Activated naive CD8-positive, alpha-beta T cell treated with anti-CD3 and anti-CD28 coated beads, Interleukin-2, amount 50 U/mL, for 24 hours (primary cell): ENCODE results near the gene RANBP3.
"Not testable (repeated sequence)": the region's sequence is repeated elsewhere in the genome, so short reads cannot be mapped to it uniquely, and the experiment has no call there.

Source experiments
- ATAC-seq: fragments of 150-1000 bp; cut with Tn5 transposase; one replicate; pipeline ENCODE4 v1.10.0; 2021
- DNase-seq: peaks from one replicate; pipeline ENCODE4 v3.0.0; 2021
- H3K27ac Mint-ChIP-seq: one replicate; pipeline ENCODE4 v1.8.0; 2021; ENCODE audit warnings: mild to moderate bottlenecking, mixed read lengths
- H3K27me3 Mint-ChIP-seq: one replicate; pipeline ENCODE4 v1.8.0; 2021; ENCODE audit warnings: mixed read lengths
- H3K36me3 Mint-ChIP-seq: one replicate; pipeline ENCODE4 v1.8.0; 2021; ENCODE audit warnings: low read depth, mixed read lengths
- H3K4me1 Mint-ChIP-seq: one replicate; pipeline ENCODE4 v1.8.0; 2021; ENCODE audit warnings: mixed read lengths
- H3K4me3 Mint-ChIP-seq: one replicate; pipeline ENCODE4 v1.8.0; 2021; ENCODE audit warnings: mild to moderate bottlenecking, moderate library complexity, mixed read lengths
- H3K9me3 Mint-ChIP-seq: one replicate; pipeline ENCODE4 v1.8.0; 2021; ENCODE audit warnings: mixed read lengths

Gene RANBP3

GRCh38 chr19:5896365-5897076 is 81.4 kb downstream of the RANBP3 start:
- no peaks in the 10 kb centered on the region for H3K9me3 Mint-ChIP-seq
- DNase-seq, result no peak
- H3K4me3 Mint-ChIP-seq, result no peak overlapping the region
- H3K27ac Mint-ChIP-seq, result no peak overlapping the region
- no peaks in the 10 kb centered on the region for H3K27me3 Mint-ChIP-seq
- ATAC-seq, result no peak
- H3K4me1 Mint-ChIP-seq, result peaks cover 14% of the 10 kb centered on the region
- H3K36me3 Mint-ChIP-seq, result peaks cover 9% of the 10 kb centered on the region

- H3K9me3 Mint-ChIP-seq, result no peaks in the 10 kb centered on the region
- H3K27ac Mint-ChIP-seq, result no peak overlapping the region
- H3K4me1 Mint-ChIP-seq, result peaks cover 8% of the 10 kb centered on the region
- peaks cover 4% of the 10 kb centered on the region for H3K36me3 Mint-ChIP-seq
- ATAC-seq, result no peak
- DNase-seq, result no peak
- no peaks in the 10 kb centered on the region for H3K27me3 Mint-ChIP-seq
- no peak overlapping the region for H3K4me3 Mint-ChIP-seq
These were observed 82.0 kb downstream of the RANBP3 start for GRCh38 chr19:5895890-5896289.

- H3K27ac Mint-ChIP-seq, result no peak overlapping the region
- DNase-seq (no peak), ATAC-seq (no peak)
- H3K4me3 Mint-ChIP-seq, result no peak overlapping the region
- H3K27me3 Mint-ChIP-seq, result no peaks in the 10 kb centered on the region
- no peaks in the 10 kb centered on the region for H3K9me3 Mint-ChIP-seq
- peaks cover 4% of the 10 kb centered on the region for H3K36me3 Mint-ChIP-seq
- peaks cover 7% of the 10 kb centered on the region for H3K4me1 Mint-ChIP-seq
These were observed 82.5 kb downstream of the RANBP3 start for GRCh38 chr19:5895409-5895808.

GRCh38 chr19:5894704-5895349 is 83.1 kb downstream of the RANBP3 start:
- Mint-ChIP-seq H3K9me3 (no peaks in the 10 kb centered on the region), H3K4me1 (peaks cover 4% of the 10 kb centered on the region), H3K4me3 (no peak overlapping the region), H3K36me3 (peaks cover under 1% of the 10 kb centered on the region), H3K27me3 (peaks cover 3% of the 10 kb centered on the region), H3K27ac (no peak overlapping the region)
- ATAC-seq (no peak), DNase-seq (no peak)

GRCh38 chr19:5893907-5894703 is 83.8 kb downstream of the RANBP3 start:
- no peak for ATAC-seq
- Mint-ChIP-seq H3K27me3 (peaks cover 9% of the 10 kb centered on the region), H3K4me3 (no peak overlapping the region), H3K4me1 (peaks cover 4% of the 10 kb centered on the region), H3K27ac (no peak overlapping the region), H3K9me3 (no peaks in the 10 kb centered on the region), H3K36me3 (no peaks in the 10 kb centered on the region)
- DNase-seq, result no peak

- Mint-ChIP-seq H3K4me3 (no peak overlapping the region), H3K27me3 (peaks cover 10% of the 10 kb centered on the region), H3K36me3 (no peaks in the 10 kb centered on the region), H3K9me3 (no peaks in the 10 kb centered on the region), H3K4me1 (peaks cover 4% of the 10 kb centered on the region), H3K27ac (no peak overlapping the region)
- ATAC-seq (no peak), DNase-seq (no peak)
These were observed 84.5 kb downstream of the RANBP3 start for GRCh38 chr19:5893296-5893903.

GRCh38 chr19:5892772-5893275 is 85.1 kb downstream of the RANBP3 start:
- Mint-ChIP-seq H3K27me3 (peaks cover 13% of the 10 kb centered on the region), H3K36me3 (no peaks in the 10 kb centered on the region), H3K27ac (no peak overlapping the region), H3K4me1 (peaks cover 4% of the 10 kb centered on the region), H3K4me3 (no peak overlapping the region), H3K9me3 (no peaks in the 10 kb centered on the region)
- ATAC-seq (no peak), DNase-seq (no peak)

GRCh38 chr19:5891938-5892771 is 85.8 kb downstream of the RANBP3 start:
- ATAC-seq (peak; percentile 35), DNase-seq (peak; percentile 35)
- no peak overlapping the region for H3K4me3 Mint-ChIP-seq
- H3K27me3 Mint-ChIP-seq, result peaks cover 13% of the 10 kb centered on the region
- no peak overlapping the region for H3K27ac Mint-ChIP-seq
- H3K36me3 Mint-ChIP-seq, result no peaks in the 10 kb centered on the region
- no peaks in the 10 kb centered on the region for H3K9me3 Mint-ChIP-seq
- H3K4me1 Mint-ChIP-seq, result peaks cover 4% of the 10 kb centered on the region

- DNase-seq, result no peak
- H3K36me3 Mint-ChIP-seq, result no peaks in the 10 kb centered on the region
- H3K4me3 Mint-ChIP-seq, result no peak overlapping the region
- no peak overlapping the region for H3K27ac Mint-ChIP-seq
- ATAC-seq, result no peak
- H3K27me3 Mint-ChIP-seq, result peaks cover 13% of the 10 kb centered on the region
- H3K4me1 Mint-ChIP-seq, result peaks cover 4% of the 10 kb centered on the region
- H3K9me3 Mint-ChIP-seq, result no peaks in the 10 kb centered on the region
These were observed 86.4 kb downstream of the RANBP3 start for GRCh38 chr19:5891572-5891937.

- DNase-seq, result no peak
- Mint-ChIP-seq H3K9me3 (no peaks in the 10 kb centered on the region), H3K4me1 (peaks cover 4% of the 10 kb centered on the region), H3K4me3 (no peak overlapping the region), H3K36me3 (no peaks in the 10 kb centered on the region), H3K27ac (no peak overlapping the region), H3K27me3 (peaks cover 13% of the 10 kb centered on the region)
- ATAC-seq, result no peak
These were observed 87.8 kb downstream of the RANBP3 start for GRCh38 chr19:5890099-5890498.

GRCh38 chr19:5889288-5889971 is 88.5 kb downstream of the RANBP3 start:
- no peaks in the 10 kb centered on the region for H3K9me3 Mint-ChIP-seq
- H3K36me3 Mint-ChIP-seq, result no peaks in the 10 kb centered on the region
- H3K27me3 Mint-ChIP-seq, result peaks cover 13% of the 10 kb centered on the region
- no peak for DNase-seq
- H3K4me3 Mint-ChIP-seq, result no peak overlapping the region
- ATAC-seq, result no peak
- H3K4me1 Mint-ChIP-seq, result peaks cover 4% of the 10 kb centered on the region
- no peak overlapping the region for H3K27ac Mint-ChIP-seq

- not testable (repeated sequence) for H3K4me1 Mint-ChIP-seq, H3K27ac Mint-ChIP-seq, H3K36me3 Mint-ChIP-seq, H3K9me3 Mint-ChIP-seq, H3K4me3 Mint-ChIP-seq, DNase-seq, ATAC-seq
- peaks cover 16% of the 10 kb centered on the region for H3K27me3 Mint-ChIP-seq
These were observed 93.7 kb downstream of the RANBP3 start for GRCh38 chr19:5884065-5884811.
